Measurements from ENCODE around the gene TRIM42.

Gene TRIM42

DNA sequence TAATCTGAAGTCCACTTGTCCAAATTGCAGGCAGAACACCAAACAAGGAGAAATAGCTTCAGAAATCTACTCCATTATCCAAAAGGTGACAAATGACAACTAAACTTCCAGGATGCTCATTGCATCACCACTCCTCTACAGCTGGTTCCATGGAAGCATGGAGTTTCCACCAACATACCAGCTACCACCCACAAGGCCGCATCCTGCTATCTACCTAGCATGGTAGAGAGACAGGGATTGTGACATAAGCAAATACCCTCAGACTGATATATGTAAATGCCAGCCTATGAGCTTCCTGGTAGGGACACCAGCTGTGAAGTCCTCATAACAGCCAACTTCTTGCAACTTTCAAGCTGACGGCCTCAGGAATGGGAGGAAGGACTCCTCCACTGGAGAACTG is at the start of gene TRIM42:
TSS of gene TRIM42 (plus strand) at position 301 of the 400 bp plus-strand sequence. CDS start 166 bp downstream, outside the sequence.
- no peak for DNase-seq (ENCODE audit: extremely low read depth, low read depth)
- TF ChIP-seq, protein P1, sequence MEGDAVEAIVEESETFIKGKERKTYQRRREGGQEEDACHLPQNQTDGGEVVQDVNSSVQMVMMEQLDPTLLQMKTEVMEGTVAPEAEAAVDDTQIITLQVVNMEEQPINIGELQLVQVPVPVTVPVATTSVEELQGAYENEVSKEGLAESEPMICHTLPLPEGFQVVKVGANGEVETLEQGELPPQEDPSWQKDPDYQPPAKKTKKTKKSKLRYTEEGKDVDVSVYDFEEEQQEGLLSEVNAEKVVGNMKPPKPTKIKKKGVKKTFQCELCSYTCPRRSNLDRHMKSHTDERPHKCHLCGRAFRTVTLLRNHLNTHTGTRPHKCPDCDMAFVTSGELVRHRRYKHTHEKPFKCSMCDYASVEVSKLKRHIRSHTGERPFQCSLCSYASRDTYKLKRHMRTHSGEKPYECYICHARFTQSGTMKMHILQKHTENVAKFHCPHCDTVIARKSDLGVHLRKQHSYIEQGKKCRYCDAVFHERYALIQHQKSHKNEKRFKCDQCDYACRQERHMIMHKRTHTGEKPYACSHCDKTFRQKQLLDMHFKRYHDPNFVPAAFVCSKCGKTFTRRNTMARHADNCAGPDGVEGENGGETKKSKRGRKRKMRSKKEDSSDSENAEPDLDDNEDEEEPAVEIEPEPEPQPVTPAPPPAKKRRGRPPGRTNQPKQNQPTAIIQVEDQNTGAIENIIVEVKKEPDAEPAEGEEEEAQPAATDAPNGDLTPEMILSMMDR (IDR thresholded peaks at IDR 0.05; ENCODE audit: low read depth, low read length) = no peak

DNA sequence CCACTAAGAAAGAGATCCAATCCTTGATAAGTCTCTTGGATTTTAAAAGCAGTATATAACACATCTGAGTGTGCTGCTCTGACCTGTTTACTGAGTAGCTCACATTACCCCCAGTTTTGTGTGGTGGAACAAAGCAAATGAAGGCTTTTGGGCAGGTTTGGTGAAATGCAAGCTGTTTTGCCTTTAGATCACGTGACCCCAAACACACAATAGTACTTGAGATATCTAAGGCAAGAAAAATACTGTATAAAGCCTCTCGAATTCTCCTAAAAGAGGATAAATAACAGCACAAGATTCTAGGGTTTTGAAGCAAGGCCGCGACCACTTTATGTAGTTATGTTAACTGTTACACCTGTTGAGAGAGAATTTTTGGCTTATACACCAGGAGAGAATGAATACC is 49.3 kb upstream of the TRIM42 start:
- DNase-seq (ENCODE audit: extremely low read depth, low read depth) = no peak
- TF ChIP-seq, protein P1 (IDR thresholded peaks at IDR 0.05; ENCODE audit: low read depth, low read length) = no peak

DNA sequence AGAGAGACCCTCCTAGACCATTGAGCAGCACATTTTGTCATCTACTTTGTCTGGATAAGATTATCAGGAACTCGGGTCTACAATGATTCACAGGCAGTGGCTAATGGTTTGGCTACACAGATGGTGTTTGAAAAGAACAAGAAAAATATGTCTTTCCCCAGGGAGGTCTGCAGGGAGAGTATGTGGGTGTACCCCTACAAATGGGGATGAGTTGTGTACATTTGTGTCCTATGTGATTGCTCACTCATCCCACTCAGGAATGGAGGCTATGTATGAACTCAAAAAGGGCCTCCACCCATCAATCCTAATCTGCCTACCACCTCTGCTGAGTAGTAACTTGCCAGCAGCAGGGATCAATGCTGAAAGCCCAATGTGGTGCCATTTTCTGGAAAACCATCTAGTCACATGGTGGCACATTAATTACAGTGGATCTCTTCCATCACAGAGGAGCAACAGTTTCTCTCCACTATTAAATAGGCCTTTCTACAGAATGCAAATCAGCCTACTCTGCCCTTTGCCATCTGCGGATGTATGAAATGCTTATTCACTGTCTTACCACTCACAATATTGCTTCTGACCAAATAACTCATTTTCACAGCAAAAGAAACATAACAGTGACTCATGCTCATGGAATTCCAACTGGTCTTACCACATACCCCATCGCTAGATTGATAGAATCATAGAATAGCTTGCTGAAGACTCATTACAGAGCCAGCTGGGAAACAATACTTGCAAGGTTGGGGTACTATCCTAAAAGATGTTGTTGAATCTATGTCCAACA is 48.3 kb upstream of the TRIM42 start:
- DNase-seq (ENCODE audit: extremely low read depth, low read depth) = peak; percentile 71
- TF ChIP-seq, protein P1 (IDR thresholded peaks at IDR 0.05; ENCODE audit: low read depth, low read length) = no peak

DNA sequence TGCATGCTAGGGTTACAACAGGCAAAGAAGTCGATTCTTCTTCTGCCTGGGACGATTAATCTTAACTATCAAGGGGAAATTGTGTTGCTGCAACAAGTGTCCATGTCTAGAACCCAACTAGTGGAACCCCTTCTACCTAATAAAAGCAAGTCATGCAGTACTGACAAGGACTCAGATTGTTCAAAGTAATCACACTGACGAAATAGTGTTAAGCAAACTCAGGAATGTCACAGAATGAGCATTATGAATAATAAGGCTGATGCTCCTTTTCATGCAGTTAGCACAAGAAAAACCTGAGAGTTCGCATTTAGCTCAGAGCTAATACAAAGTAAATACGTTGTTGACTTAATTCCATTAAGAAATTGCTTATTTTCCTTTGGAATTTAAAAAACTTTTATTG is 47.5 kb upstream of the TRIM42 start:
- DNase-seq (ENCODE audit: extremely low read depth, low read depth) = no peak
- TF ChIP-seq, protein P1 (IDR thresholded peaks at IDR 0.05; ENCODE audit: low read depth, low read length) = no peak

DNA sequence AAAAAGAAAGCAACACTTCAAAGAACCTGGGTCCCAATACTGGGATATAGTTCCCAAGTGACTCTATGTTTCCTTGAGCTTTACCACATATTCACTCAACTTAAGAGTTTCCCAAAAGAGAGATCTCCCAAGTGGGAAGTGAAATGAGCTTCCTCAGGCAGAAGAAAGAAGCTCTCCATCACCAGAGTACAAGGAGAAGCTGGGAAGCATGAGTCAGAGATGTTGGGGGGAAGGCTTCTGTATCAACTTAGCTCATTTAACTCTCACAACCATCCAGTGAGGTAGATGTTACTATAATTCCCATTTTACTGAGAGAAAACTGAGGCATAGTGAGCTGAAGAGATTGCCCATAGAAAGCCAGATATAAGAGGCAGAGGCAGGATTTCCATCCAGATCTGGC is 47.0 kb upstream of the TRIM42 start:
- no peak for DNase-seq (ENCODE audit: extremely low read depth, low read depth)
- TF ChIP-seq, protein P1 (IDR thresholded peaks at IDR 0.05; ENCODE audit: low read depth, low read length) = no peak

DNA sequence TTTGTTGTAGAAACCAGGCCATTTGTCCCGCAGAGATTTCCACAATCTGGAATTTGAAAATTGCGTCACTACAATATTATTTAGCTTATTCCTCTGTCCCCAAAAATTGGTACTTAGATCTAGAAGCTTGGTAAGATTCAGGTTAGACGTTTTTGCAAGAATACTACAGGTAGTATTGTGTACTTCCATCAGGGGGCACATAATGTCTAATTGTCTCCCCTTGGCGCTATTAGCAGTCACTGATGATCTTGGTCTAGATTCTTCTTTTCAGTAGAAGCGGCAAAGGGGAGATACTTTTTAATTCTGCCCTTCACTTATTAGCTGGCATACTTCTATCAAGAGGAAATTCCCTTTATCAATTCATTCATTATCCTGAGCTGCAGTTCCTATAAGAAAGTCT is 42.6 kb upstream of the TRIM42 start:
- DNase-seq (ENCODE audit: extremely low read depth, low read depth) = no peak

More for the DNA sequence above, 42.6 kb upstream of the TRIM42 start:
- TF ChIP-seq, protein P1 (IDR thresholded peaks at IDR 0.05; ENCODE audit: low read depth, low read length) = no peak
